ENCODE results near the gene NBPF3. TPM values are rescaled to one million over a fixed set of nuclear protein-coding genes. Genes with fewer than 3 reads are reported as not detected.
"Not testable (repeated sequence)": the region's sequence is repeated elsewhere in the genome, so short reads cannot be mapped to it uniquely, and the experiment has no call there.

Gene NBPF3
- total RNA-seq, 1 donor from 2014 or later = 6.7 TPM

DNA sequence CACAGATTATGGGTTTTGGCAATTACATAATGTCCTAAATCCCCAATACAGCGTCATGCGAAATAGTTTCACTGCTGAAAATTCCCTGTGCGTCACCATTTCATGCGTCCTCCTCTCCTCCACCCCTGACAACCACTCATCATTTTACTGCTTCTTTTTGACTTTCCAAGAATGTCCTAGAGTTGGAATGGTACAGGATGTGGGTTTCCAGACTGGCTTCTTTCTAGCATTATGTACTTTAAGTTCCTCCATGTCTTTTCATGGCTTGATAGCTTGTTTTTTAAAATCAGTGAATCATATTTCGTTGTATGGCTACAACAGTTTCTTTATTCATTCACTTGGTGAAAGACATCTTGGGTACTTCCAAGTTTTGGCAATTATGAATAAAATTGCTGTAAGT, 7.4 kb downstream of the NBPF3 start:
- no peak overlapping the region for H3K4me3 ChIP-seq
- no peaks in the 10 kb centered on the region for H3K27me3 ChIP-seq
- H3K4me1 ChIP-seq = no peaks in the 10 kb centered on the region
- no peak for DNase-seq
- TF ChIP-seq, protein P1, sequence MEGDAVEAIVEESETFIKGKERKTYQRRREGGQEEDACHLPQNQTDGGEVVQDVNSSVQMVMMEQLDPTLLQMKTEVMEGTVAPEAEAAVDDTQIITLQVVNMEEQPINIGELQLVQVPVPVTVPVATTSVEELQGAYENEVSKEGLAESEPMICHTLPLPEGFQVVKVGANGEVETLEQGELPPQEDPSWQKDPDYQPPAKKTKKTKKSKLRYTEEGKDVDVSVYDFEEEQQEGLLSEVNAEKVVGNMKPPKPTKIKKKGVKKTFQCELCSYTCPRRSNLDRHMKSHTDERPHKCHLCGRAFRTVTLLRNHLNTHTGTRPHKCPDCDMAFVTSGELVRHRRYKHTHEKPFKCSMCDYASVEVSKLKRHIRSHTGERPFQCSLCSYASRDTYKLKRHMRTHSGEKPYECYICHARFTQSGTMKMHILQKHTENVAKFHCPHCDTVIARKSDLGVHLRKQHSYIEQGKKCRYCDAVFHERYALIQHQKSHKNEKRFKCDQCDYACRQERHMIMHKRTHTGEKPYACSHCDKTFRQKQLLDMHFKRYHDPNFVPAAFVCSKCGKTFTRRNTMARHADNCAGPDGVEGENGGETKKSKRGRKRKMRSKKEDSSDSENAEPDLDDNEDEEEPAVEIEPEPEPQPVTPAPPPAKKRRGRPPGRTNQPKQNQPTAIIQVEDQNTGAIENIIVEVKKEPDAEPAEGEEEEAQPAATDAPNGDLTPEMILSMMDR (IDR thresholded peaks at IDR 0.05) = no peak
- H3K27ac ChIP-seq = no peak overlapping the region
- no peak for ATAC-seq
- intact Hi-C loops (cut with DNase I) = no loop called here
- no peaks in the 10 kb centered on the region for H3K9me3 ChIP-seq
- no peaks in the 10 kb centered on the region for H3K36me3 ChIP-seq

DNA sequence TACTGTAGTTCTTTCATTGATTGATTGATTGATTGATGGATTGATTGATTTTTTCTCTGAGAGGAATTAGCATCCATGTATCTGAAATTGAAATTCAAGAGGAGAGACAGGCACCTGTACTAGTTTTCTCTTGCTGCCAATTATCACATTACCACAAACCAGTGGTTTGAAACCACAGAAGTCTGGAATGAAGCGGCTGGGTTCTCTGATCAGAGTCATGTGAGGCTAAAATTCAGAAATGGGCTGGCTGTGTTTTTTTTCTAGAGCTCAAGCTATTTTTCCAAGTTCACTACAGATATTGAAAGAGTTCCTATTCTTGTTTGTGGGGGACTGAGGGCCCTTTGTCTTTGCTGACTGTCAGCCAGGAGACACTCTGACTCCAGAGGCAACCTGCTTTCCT, 10.0 kb downstream of the NBPF3 start:
- no peak overlapping the region for H3K4me3 ChIP-seq
- no peaks in the 10 kb centered on the region for H3K4me1 ChIP-seq
- TF ChIP-seq, protein P1 (IDR thresholded peaks at IDR 0.05) = no peak
- H3K27me3 ChIP-seq = no peaks in the 10 kb centered on the region
- intact Hi-C loops (cut with DNase I) = no loop called here
- no peak overlapping the region for H3K27ac ChIP-seq
- H3K36me3 ChIP-seq = no peaks in the 10 kb centered on the region
- no peaks in the 10 kb centered on the region for H3K9me3 ChIP-seq
- ATAC-seq (no peak), DNase-seq (no peak)

DNA sequence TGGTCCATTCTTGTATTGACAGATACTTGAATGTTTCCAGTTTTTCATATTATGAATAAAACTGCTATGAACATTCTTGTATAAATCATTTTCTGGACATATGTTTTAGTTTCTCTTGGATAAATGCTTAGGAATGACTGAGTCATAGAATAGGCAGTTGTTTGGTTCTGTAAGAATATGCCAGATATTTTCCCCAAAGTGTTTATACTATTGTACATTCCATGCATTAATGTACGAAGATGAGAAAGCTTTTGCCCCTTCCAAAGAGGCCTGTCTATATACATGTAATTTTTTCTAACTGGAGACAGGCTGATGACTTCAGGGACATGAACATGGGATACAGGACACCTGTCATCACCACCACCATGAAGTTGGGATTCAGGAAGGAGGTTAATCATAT, 11.3 kb downstream of the NBPF3 start:
- no peak for ATAC-seq

DNA sequence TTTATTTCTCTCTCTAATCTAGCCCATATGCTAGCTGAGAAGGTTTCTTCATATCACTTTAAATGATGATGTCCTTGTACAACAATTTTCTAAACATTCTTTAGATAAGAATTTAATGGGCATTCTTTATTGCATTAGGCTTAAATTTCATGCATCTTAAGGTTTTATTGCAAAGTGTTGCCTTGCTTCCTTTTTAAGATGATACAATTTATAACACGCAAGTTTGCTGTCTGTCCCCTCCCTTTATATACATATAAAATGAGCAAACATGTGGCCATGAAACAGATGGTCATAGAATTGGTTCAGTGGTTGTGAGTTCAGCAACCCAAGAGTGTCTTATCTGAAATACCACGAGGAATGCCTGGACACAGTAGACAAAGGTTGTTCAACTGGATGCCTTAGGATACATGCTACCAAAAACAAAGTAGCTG, 12.1 kb downstream of the NBPF3 start:
- intact Hi-C loops (cut with DNase I) = no loop called here
- Histone ChIP-seq H3K4me3 (no peak overlapping the region), H3K4me1 (no peaks in the 10 kb centered on the region), H3K27ac (no peak overlapping the region), H3K9me3 (no peaks in the 10 kb centered on the region), H3K36me3 (no peaks in the 10 kb centered on the region), H3K27me3 (no peaks in the 10 kb centered on the region)
- TF ChIP-seq, protein P1 (IDR thresholded peaks at IDR 0.05) = no peak
- no peak for DNase-seq
- ATAC-seq = no peak

More for the DNA sequence above, 11.3 kb downstream of the NBPF3 start:
- intact Hi-C loops (cut with DNase I) = no loop called here
- H3K4me3 ChIP-seq = no peak overlapping the region
- no peaks in the 10 kb centered on the region for H3K27me3 ChIP-seq
- H3K4me1 ChIP-seq = no peaks in the 10 kb centered on the region
- no peaks in the 10 kb centered on the region for H3K9me3 ChIP-seq
- H3K27ac ChIP-seq = no peak overlapping the region
- H3K36me3 ChIP-seq = no peaks in the 10 kb centered on the region
- no peak for DNase-seq
- TF ChIP-seq, protein P1 (IDR thresholded peaks at IDR 0.05) = no peak

DNA sequence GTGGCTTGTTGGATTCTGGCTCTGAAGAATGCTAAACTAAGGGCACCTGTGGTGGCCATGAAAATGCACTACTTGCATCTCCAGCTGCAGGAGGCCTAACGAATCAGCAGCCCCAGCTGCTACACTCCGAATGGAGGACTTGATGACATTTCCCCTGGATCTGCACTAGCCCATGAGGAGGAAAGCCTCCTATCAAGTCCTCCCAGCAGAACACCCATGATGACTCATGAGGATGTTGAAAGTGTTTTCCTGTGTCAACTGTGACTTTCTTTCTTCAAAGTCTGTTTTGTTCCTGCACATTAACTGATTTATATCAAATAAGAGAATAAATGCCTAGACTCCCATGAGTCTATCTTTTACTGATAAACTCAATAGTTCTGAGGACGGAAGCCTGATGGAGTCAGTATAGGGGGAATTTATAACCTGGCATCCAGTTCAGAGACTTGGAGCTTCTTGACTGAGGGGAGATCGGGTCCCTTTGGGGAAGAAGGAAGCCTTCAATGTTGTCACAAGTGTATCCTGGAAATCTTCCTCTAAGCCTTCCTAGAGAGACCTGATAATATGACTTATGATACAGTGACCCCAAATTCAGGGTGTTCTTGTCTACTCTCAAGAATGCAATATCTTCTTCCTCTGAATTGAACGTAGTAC, 14.2 kb downstream of the NBPF3 start:
- H3K27me3 ChIP-seq; H3K4me3 ChIP-seq; DNase-seq; intact Hi-C loops (cut with DNase I); H3K9me3 ChIP-seq; H3K4me1 ChIP-seq; H3K27ac ChIP-seq; H3K36me3 ChIP-seq: not testable (repeated sequence)
- ATAC-seq = peak; percentile 76

DNA sequence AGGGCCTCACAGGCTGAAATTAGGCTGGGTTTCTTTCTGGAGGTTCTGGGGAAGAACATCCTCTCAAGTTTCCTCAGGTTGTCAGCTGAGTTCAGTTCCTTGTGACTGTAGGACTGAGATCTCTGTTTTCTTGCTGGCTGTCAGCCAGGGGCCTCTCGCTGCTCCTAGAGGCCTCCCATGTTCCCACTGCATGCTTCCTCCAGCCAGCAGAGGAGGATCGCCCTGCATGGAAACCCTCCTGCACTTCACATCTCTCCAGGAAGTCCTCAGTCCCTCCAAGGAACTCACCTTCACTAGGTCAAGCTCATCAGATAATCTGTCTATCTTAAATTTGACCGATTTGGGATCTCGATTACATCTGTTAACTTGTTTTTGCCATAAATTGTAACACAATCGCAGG, 15.0 kb downstream of the NBPF3 start:
- H3K4me3 ChIP-seq; H3K27me3 ChIP-seq; intact Hi-C loops (cut with DNase I); H3K9me3 ChIP-seq; DNase-seq; H3K36me3 ChIP-seq; H3K4me1 ChIP-seq; H3K27ac ChIP-seq: not testable (repeated sequence)
- ATAC-seq = peak; percentile 50

DNA sequence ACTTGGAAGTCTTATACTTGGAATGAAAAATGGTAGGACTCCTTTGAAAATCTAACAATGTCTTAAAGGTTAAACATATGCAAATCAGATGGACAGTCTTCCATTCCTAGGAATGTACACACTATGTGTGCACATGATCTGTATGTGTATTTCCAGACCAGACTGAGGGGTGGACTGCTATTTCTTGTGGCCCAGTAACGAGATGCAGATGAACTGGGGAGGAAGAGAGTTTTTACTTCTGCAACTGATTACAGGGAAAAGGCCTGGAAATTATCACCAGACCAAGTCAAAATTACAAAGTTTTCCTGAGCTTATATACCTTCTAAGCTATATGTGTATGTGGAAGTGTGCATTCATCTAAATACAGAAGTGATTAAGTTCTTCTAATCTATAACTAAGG, 17.7 kb downstream of the NBPF3 start:
- Histone ChIP-seq H3K36me3 (no peaks in the 10 kb centered on the region), H3K27me3 (no peaks in the 10 kb centered on the region), H3K9me3 (no peaks in the 10 kb centered on the region), H3K4me1 (no peaks in the 10 kb centered on the region), H3K27ac (no peak overlapping the region), H3K4me3 (no peak overlapping the region)
- intact Hi-C loops (cut with DNase I) = no loop called here
- TF ChIP-seq, protein P1 (IDR thresholded peaks at IDR 0.05) = no peak
- no peak for ATAC-seq
- DNase-seq = no peak

DNA sequence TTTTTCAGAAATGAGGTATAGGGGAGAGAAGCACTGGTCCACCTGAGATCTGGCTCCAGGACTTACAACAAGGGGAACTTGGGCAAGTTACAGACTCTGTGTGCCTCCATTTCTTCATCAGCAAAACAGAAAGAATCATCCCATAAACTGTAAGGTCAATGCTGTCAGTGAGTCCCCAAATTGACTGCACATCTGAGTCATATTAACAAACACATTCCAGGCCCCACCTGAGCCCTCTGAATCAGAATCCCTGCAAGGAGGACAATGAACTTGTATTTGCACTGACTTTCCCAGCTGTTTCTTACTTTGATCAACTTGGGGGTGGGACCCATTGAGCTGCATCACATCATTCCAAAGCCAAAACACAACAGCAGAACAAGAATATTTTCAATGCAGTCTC, 25.2 kb downstream of the NBPF3 start:
- H3K36me3 ChIP-seq; H3K27ac ChIP-seq; ATAC-seq; H3K27me3 ChIP-seq; H3K9me3 ChIP-seq; DNase-seq; H3K4me1 ChIP-seq; intact Hi-C loops (cut with DNase I); H3K4me3 ChIP-seq: not testable (repeated sequence)

DNA sequence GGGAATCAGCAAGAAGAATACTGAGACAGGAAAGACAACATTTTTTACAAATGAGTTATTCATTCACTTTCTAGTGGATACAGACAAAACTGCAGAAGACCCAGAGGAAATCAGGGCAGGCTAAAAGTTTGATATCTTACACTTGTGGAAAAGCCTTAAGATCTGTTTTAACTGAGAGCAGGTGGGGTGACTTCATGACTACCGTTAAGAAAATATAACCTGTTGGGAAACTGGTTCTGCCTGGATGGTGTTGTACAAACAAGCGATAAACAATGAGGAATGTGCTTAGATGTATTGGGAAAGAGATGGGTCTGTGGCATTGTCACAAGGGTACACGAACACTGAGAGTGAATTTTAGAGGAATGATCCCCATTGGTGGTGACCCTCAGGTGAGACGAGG, 28.0 kb downstream of the NBPF3 start:
- H3K36me3 ChIP-seq; H3K4me1 ChIP-seq; DNase-seq; H3K27me3 ChIP-seq; H3K27ac ChIP-seq; ATAC-seq; H3K4me3 ChIP-seq; intact Hi-C loops (cut with DNase I); H3K9me3 ChIP-seq: not testable (repeated sequence)

All from upper lobe of right lung (tissue), 1 donor.